ENCODE data around the gene SON.
"Not testable (repeated sequence)": the region's sequence is repeated elsewhere in the genome, so short reads cannot be mapped to it uniquely, and the experiment has no call there.

Gene SON

GRCh38 chr21:33576741-33577141 is 33.9 kb downstream of the SON start:
- DNase-seq, result not testable (repeated sequence)

GRCh38 chr21:33578214-33578613 is 35.4 kb downstream of the SON start:
- DNase-seq, result no peak

GRCh38 chr21:33578959-33579542 is 36.2 kb downstream of the SON start:
- no peak for DNase-seq

GRCh38 chr21:33584455-33584854 is 41.6 kb downstream of the SON start:
- no peak for DNase-seq

- no peak for DNase-seq
Observed at GRCh38 chr21:33586927-33587326, 44.1 kb downstream of the SON start.

- peak; percentile 25 for DNase-seq
Observed at GRCh38 chr21:33587792-33588484, 45.1 kb downstream of the SON start.

- peak; percentile 90 for DNase-seq
Observed at GRCh38 chr21:33588485-33589335, 45.9 kb downstream of the SON start, which contains the start of gene DONSON. TSS of gene DONSON (minus strand) at chr21:33588684. CDS start at chr21:33588641, 43 bp downstream.

- DNase-seq, result no peak
Observed at GRCh38 chr21:33598051-33598450, 55.2 kb downstream of the SON start.

- no peak for DNase-seq
Observed at GRCh38 chr21:33608559-33608958, 65.7 kb downstream of the SON start.

GRCh38 chr21:33611006-33611744 is 68.3 kb downstream of the SON start:
- no peak for DNase-seq

- not testable (repeated sequence) for DNase-seq
Observed at GRCh38 chr21:33617565-33617964, 74.7 kb downstream of the SON start.

- DNase-seq, result no peak
Observed at GRCh38 chr21:33618407-33618806, 75.6 kb downstream of the SON start.

- DNase-seq, result no peak
Observed at GRCh38 chr21:33619726-33620125, 76.9 kb downstream of the SON start.

GRCh38 chr21:33622253-33622652 is 79.4 kb downstream of the SON start:
- no peak for DNase-seq

- DNase-seq, result not testable (repeated sequence)
Observed at GRCh38 chr21:33626151-33626550, 83.3 kb downstream of the SON start.
